ENCODE data around the gene MAZ.
A peak's percentile ranks its signal among the peaks of the same experiment; 100 is the strongest.
"Not testable (repeated sequence)": the region's sequence is repeated elsewhere in the genome, so short reads cannot be mapped to it uniquely, and the experiment has no call there.

MAZ gene

GRCh38 chr16:29825145-29826044, 19.1 kb downstream of the MAZ start:
- no peak for DNase-seq (ENCODE audit: low spot score)

DNA sequence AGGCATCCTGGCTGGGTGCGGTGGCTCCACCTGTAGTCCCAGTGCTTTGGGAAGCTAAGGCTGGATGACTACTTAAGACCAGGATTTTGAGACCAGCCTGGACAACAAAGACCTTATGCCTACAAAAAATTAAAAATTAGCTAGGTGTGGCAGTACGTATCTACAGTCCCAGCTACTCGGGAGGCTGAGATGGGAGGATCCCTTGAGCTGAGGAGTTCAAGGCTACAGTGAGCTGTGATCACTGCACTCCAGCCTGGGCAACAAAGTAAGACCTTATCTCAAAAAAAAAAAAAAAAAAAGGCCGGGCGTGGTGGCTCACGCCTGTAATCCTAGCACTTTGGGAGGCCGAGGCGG, 20.0 kb downstream of the MAZ start:
- no peak for DNase-seq (ENCODE audit: low spot score)

- no peak for DNase-seq (ENCODE audit: low spot score)
Observed at GRCh38 chr16:29830774-29831173, 24.4 kb downstream of the MAZ start.

DNA sequence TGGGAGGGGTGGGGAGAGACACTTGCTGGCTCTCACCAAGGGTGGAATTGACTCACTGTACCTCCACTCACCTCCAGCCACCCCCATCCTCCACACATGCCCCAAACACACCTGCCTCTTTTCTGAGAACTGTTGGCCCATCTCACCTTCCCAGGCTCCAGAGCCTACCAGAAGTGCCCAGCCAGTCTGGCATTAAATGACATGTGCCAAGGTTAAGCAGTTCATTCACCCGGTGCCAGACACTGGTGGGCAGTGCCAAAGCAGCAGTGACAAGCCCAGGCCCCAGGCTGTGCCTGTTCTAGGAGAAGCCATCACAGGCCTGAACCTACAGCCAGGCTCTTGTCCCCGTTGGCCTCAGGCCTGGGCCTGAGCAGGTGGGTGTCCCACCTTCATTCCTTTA, 25.2 kb downstream of the MAZ start:
- no peak for DNase-seq (ENCODE audit: low spot score)

GRCh38 chr16:29833219-29833618, 26.9 kb downstream of the MAZ start:
- not testable (repeated sequence) for DNase-seq (ENCODE audit: low spot score)

DNA sequence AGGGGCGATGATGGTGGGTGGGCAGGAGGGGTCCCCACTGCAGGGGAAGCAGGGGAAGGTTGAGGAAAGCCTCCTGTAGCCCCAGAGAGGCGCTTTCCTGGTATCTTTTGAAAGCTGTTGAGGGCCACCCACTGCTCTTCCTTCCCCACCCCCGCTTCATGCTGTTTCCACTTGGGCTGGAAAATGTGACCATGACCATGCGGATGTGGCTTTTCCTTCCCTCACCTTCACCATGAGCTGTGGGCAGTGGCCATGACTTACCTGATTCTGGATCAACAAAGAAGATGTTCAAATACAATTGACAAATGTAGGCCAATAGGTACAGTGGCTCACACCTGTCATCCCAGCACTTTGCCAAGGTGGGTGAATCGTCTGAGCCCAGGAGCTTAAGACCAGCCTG, 27.8 kb downstream of the MAZ start:
- no peak for DNase-seq (ENCODE audit: low spot score)

GRCh38 chr16:29835926-29836325, 29.6 kb downstream of the MAZ start:
- DNase-seq (ENCODE audit: low spot score): no peak

- no peak for DNase-seq (ENCODE audit: low spot score)
Observed at GRCh38 chr16:29836623-29837022, 30.3 kb downstream of the MAZ start.

DNA sequence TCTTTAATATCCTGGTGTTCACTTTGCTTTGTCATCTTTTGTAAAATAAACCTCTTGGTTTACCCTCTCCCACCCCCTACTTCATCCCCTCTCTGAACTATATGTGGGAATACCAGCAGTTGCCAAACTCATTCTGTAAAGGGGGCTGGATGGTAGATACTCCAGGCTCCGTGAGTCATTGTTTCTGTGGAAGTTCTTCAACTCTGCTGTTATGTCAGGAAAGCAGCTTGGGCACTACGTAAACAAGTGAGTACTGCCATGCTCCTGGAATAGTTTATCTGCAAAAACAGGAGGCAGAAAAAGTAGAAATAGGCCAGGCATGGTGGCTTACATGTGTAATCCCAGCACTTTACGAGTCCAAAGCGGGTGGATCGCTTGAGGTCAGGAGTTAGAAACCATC, 31.5 kb downstream of the MAZ start:
- peak; percentile 54 for DNase-seq (ENCODE audit: low spot score)

- no peak for DNase-seq (ENCODE audit: low spot score)
Observed at GRCh38 chr16:29839822-29840221, 33.5 kb downstream of the MAZ start.

DNA sequence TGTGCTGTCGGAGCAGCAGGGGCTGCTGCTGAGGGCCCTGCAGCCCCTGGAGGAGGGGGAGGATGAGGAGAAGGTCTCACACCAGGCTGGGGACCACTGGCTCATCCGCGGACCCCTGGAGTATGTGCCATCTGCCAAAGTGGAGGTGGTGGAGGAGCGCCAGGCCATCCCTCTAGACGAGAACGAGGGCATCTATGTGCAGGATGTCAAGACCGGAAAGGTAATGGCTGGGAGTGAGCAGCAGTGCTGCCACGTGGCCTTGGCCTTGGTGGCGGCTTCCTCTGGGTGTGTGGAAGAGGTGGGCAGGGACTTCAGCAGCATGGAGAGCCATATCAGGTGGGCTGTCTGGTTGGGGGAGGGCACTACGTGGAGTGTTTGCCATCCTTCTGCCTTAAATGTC, 33.9 kb downstream of the MAZ start:
- no peak for DNase-seq (ENCODE audit: low spot score)

DNA sequence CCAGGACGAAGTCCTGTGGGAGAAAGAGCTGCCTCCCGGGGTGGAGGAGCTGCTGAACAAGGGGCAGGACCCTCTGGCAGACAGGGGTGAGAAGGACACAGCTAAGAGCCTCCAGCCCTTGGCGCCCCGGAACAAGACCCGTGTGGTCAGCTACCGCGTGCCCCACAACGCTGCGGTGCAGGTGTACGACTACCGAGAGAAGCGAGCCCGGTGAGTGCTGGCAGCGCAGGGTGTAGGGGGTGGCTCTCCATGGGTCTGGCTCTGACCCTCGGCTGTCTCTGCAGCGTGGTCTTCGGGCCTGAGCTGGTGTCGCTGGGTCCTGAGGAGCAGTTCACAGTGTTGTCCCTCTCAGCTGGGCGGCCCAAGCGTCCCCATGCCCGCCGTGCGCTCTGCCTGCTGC, 35.3 kb downstream of the MAZ start:
- DNase-seq (ENCODE audit: low spot score): no peak

- no peak for DNase-seq (ENCODE audit: low spot score)
Observed at GRCh38 chr16:29842732-29843346, 36.5 kb downstream of the MAZ start.

GRCh38 chr16:29843931-29844330, 37.6 kb downstream of the MAZ start:
- no peak for DNase-seq (ENCODE audit: low spot score)

DNA sequence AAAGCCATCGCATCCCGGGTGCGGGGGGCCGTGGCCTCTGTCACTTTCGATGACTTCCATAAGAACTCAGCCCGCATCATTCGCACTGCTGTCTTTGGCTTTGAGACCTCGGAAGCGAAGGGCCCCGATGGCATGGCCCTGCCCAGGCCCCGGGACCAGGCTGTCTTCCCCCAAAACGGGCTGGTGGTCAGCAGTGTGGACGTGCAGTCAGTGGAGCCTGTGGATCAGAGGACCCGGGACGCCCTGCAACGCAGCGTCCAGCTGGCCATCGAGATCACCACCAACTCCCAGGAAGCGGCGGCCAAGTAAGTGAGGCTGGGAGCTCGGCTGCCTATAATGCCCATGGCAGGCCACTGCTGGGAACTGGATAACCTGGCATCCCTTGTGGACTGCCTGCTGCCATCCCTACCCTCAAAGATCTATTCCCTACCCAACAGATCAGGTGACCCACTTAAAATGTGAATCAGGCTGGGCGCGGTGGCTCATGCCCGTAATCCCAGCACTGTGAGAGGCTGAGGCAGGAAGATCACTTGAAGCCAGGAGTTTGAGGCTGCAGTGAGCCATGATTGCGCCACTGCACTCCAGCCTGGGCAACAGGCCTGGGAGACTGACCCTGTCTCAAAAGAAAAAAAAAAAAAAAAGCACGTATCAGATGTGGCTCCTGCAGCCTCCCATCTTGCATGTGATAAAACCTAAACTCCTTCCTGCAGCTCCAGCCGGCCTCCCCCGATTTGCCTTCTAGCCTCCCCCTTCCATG, 38.4 kb downstream of the MAZ start:
- no peak for DNase-seq (ENCODE audit: low spot score)

DNA sequence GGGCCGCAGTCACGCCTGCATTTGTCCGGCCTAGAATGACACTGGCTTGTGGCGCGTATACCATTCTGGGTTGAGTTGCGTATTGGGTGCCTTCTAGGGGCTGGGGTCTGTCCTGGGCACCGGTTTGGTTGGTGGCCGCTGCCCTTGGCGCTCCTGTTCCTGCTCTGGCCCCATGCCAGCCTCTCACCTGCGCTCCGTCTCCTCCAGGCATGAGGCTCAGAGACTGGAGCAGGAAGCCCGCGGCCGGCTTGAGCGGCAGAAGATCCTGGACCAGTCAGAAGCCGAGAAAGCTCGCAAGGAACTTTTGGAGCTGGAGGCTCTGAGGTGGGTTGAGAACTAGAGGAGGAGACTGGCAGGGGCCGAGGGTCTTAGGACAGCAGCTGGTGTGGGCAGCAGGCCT, 39.3 kb downstream of the MAZ start:
- no peak for DNase-seq (ENCODE audit: low spot score)

DNA sequence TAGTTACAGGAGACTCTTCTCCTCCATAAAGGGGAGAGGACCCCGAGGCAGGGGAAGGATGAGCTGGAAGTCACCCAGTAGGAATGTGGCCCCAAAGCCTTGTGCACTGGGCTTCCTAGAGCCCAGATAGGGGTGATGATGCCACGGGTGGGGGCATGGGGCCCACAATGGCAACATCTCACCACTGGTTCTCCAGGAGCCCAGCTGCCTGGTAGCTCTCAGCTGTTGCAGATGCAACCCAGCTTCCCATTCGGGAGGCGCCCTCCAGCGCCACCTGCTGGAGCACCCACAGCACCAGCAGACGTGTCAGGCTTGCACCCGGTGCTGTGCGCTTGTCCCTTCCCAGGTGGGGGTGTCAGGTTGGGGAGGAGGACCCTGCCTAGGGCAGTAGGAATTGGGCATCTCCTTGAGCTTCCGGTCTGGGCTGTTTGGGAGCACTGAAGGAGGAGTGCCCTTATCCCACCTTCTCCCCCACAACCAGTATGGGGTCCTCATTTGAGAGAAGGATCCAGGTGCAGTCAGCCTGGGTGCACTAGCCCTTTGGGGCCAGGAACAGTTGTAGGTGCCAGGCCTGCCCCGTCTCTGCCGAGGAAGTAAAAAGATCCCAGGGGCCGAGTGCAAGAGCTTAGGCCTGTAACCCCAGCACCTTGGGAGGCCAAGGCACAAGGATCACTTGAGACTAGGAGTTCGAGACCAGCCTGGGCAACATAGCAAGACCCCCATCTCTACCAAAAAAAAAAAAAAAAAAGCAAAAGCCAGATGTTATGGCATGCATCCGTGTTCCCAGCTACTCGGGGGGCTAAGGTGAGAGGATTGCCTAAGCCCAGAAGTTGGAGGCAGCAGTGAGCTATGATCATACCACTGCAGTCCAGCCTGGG, 42.3 kb downstream of the MAZ start:
- peak; percentile 79 for DNase-seq (ENCODE audit: low spot score)

- DNase-seq (ENCODE audit: low spot score): no peak
Observed at GRCh38 chr16:29849505-29849904, 43.2 kb downstream of the MAZ start.

- no peak for DNase-seq (ENCODE audit: low spot score)
Observed at GRCh38 chr16:29850998-29851397, 44.7 kb downstream of the MAZ start.

DNA sequence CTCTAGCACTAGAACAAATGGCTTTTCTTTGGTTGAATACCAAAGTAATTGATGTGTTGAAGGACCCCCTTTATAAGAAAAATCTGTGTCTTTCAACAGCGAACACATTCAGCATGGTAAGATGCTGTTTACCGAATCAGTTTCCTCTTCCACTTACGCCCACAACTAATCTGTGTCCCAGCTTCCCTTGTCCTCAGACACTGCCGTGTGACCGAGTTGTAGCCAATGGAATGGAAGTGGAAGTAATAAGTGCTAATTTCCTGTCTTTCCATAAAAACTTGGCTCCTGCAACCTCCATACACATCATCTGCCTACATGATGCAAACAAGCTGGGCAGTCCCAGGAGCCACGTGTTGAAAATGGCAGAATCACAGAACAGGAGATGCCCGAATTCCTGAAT, 46.3 kb downstream of the MAZ start:
- DNase-seq (ENCODE audit: low spot score): peak; percentile 77

- DNase-seq (ENCODE audit: low spot score): no peak
Observed at GRCh38 chr16:29854520-29855100, 48.3 kb downstream of the MAZ start.
